ENCODE measurements around the gene CHID1.

DNA sequence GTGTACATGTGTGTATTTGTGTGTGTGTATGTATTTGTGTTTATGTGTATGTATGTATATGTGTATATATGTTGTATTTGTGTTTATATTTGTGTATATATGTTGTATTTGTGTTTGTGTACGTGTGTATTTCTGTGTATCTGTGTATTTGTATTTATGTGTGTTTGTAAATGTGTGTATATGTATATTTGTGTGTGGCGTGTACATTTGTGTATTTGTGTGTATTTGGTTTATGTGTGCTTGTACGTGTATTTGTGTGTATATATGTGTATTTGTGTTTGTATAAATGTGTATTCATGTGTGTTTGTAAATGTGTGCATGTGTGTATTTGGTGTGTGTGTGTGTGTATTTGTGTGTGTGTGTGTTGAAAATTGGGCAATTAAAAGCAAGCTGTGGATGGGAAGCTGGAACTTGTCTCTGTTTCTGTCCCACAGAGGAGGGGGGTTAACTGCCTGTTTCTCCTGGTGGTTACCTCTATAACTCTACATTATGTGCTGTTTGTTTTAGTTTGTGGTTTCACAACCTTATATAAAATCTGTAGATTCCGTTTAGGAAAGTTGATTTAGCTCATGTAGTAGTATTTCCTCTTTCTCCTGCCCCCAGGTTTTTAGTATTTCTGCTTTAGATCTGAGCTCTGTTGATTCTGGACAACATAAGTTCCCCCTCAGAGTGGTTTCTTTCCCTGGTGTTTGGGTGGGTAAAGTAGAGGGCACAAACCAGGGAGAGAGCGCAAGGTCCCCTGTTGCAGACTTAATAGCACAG, 44.0 kb upstream of the CHID1 start:
- TF ChIP-seq, protein P1, sequence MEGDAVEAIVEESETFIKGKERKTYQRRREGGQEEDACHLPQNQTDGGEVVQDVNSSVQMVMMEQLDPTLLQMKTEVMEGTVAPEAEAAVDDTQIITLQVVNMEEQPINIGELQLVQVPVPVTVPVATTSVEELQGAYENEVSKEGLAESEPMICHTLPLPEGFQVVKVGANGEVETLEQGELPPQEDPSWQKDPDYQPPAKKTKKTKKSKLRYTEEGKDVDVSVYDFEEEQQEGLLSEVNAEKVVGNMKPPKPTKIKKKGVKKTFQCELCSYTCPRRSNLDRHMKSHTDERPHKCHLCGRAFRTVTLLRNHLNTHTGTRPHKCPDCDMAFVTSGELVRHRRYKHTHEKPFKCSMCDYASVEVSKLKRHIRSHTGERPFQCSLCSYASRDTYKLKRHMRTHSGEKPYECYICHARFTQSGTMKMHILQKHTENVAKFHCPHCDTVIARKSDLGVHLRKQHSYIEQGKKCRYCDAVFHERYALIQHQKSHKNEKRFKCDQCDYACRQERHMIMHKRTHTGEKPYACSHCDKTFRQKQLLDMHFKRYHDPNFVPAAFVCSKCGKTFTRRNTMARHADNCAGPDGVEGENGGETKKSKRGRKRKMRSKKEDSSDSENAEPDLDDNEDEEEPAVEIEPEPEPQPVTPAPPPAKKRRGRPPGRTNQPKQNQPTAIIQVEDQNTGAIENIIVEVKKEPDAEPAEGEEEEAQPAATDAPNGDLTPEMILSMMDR (IDR thresholded peaks at IDR 0.05; ENCODE audit: insufficient read depth, low read depth, low read length): no peak
- TF ChIP-seq EZH2 (IDR thresholded peaks at IDR 0.05; ENCODE audit: insufficient read depth, low read length): no peak

Data from astrocyte (in vitro differentiated cells and primary cell).